SK-N-SH (cell line): ENCODE measurements around the gene SEC14L6.

Experiments
- CTCF ChIP-seq: fragments of 200-600 bp; sonication (generic); IDR thresholded peaks from 2 replicates; pipeline ENCODE4 v1.6.1; 2017; ENCODE audit warnings: antibody characterized with exemption, mild to moderate bottlenecking, moderate library complexity
- EP300 ChIP-seq, 2 experiments: IDR thresholded peaks; 2 replicates each; pipeline versions ENCODE4 v1.4.0 to v1.6.1; 2012; ENCODE audit warnings: borderline replicate concordance in 1 of 2, low read depth in 1 of 2, low read length in 1 of 2
- EZH2phosphoT487 ChIP-seq: fragments of 200-600 bp; sonication (generic); IDR thresholded peaks from 2 replicates; pipeline ENCODE4 v1.6.1; 2017; ENCODE audit warnings: low read depth, mixed run types, mild to moderate bottlenecking, antibody characterized with exemption, moderate library complexity, borderline replicate concordance
- RAD21 ChIP-seq: IDR thresholded peaks from 2 replicates; pipeline ENCODE4 v1.6.1; 2012; ENCODE audit warnings: mild to moderate bottlenecking, low read length
- REST ChIP-seq: IDR thresholded peaks from 2 replicates; pipeline ENCODE4 v1.6.1; 2012; ENCODE audit warnings: mild to moderate bottlenecking, low read depth, low read length, moderate library complexity
- RFX5 ChIP-seq: IDR thresholded peaks from 2 replicates; pipeline ENCODE4 v1.6.1; 2012; ENCODE audit warnings: mild to moderate bottlenecking, improper control_type of control experiment, low read length

- TF ChIP-seq CTCF (no peak), EP300 (IDR thresholded peaks at IDR 0.05; ENCODE audit: borderline replicate concordance in 1 of 2, low read depth in 1 of 2, low read length in 1 of 2) (no peak), RFX5 (no peak), RAD21 (no peak), REST (no peak), EZH2phosphoT487 (no peak)
These were observed 18.8 kb upstream of the SEC14L6 start for GRCh38 chr22:30565341-30565740.
